GM19397 (cell line): Measurements from ENCODE around the gene NOBOX.
"Not testable (repeated sequence)": the region's sequence is repeated elsewhere in the genome, so short reads cannot be mapped to it uniquely, and the experiment has no call there.

Experiments
- ATAC-seq: cut with Tn5 transposase; IDR thresholded peaks from one replicate; pipeline ENCODE4 v1.9.1; 2021; ENCODE audit warnings: mild to moderate bottlenecking, moderate library complexity; ENCODE audit not compliant: unreplicated experiment

The NOBOX gene

GRCh38 chr7:144403649-144404061 lies at the start of gene NOBOX:
NOBOX (minus strand) TSS chr7:144403693.
- ATAC-seq: no peak

- peak; percentile 85 for ATAC-seq
Measured at GRCh38 chr7:144452064-144452463, 48.6 kb upstream of the NOBOX start.

- ATAC-seq: no peak
Measured at GRCh38 chr7:144445590-144445989, 42.1 kb upstream of the NOBOX start.

- no peak for ATAC-seq
Measured at GRCh38 chr7:144439717-144440205, 36.3 kb upstream of the NOBOX start.

- ATAC-seq: no peak
Measured at GRCh38 chr7:144438759-144439158, 35.3 kb upstream of the NOBOX start.

- peak; percentile 60 for ATAC-seq
Measured at GRCh38 chr7:144437370-144438191, 34.1 kb upstream of the NOBOX start.

GRCh38 chr7:144436500-144436899 lies 33.0 kb upstream of the NOBOX start:
- no peak for ATAC-seq

- ATAC-seq: no peak
Measured at GRCh38 chr7:144428431-144428830, 24.9 kb upstream of the NOBOX start.

- not testable (repeated sequence) for ATAC-seq
Measured at GRCh38 chr7:144427539-144427938, 24.0 kb upstream of the NOBOX start.

GRCh38 chr7:144418931-144419330 lies 15.4 kb upstream of the NOBOX start:
- not testable (repeated sequence) for ATAC-seq

GRCh38 chr7:144416341-144416740 lies 12.8 kb upstream of the NOBOX start:
- ATAC-seq: no peak

- no peak for ATAC-seq
Measured at GRCh38 chr7:144415858-144416257, 12.4 kb upstream of the NOBOX start.

- ATAC-seq: no peak
Measured at GRCh38 chr7:144414815-144415214, 11.3 kb upstream of the NOBOX start.

- ATAC-seq: no peak
Measured at GRCh38 chr7:144410441-144410840, 6.9 kb upstream of the NOBOX start.

GRCh38 chr7:144408121-144408520 lies 4.6 kb upstream of the NOBOX start:
- no peak for ATAC-seq

- ATAC-seq: no peak
Measured at GRCh38 chr7:144407266-144407931, 3.9 kb upstream of the NOBOX start.

- no peak for ATAC-seq
Measured at GRCh38 chr7:144404946-144405345, 1.5 kb upstream of the NOBOX start.

GRCh38 chr7:144403102-144403501 lies 391 bp downstream of the NOBOX start:
- ATAC-seq: no peak

GRCh38 chr7:144401490-144401889 lies 2.0 kb downstream of the NOBOX start:
- ATAC-seq: no peak

GRCh38 chr7:144399946-144400345 lies 3.5 kb downstream of the NOBOX start:
- ATAC-seq: no peak

GRCh38 chr7:144398911-144399310 lies 4.6 kb downstream of the NOBOX start:
- ATAC-seq: no peak

- no peak for ATAC-seq
Measured at GRCh38 chr7:144398291-144398690, 5.2 kb downstream of the NOBOX start.
